HFF-Myc (cell line): Measurements from ENCODE around the gene PSAP.
"Not testable (repeated sequence)": the region's sequence is repeated elsewhere in the genome, so short reads cannot be mapped to it uniquely, and the experiment has no call there.

ENCODE experiments used
- DNase-seq: peaks from one replicate; pipeline ENCODE4 v3.0.0-alpha.2; 2011; ENCODE audit warnings: low read depth; ENCODE audit errors: extremely low read depth
- H3K4me3 ChIP-seq: replicated peaks from 2 replicates; pipeline ENCODE4 v1.5.1; 2011; ENCODE audit warnings: low read depth, mild to moderate bottlenecking, control low read depth, low read length
- TF ChIP-seq, protein P1 (sequence below): IDR thresholded peaks from 2 replicates; pipeline ENCODE4 v1.5.1; 2012; ENCODE audit warnings: mild to moderate bottlenecking, low read depth, low read length, control low read depth; ENCODE audit errors: missing control alignments

Gene PSAP

DNA sequence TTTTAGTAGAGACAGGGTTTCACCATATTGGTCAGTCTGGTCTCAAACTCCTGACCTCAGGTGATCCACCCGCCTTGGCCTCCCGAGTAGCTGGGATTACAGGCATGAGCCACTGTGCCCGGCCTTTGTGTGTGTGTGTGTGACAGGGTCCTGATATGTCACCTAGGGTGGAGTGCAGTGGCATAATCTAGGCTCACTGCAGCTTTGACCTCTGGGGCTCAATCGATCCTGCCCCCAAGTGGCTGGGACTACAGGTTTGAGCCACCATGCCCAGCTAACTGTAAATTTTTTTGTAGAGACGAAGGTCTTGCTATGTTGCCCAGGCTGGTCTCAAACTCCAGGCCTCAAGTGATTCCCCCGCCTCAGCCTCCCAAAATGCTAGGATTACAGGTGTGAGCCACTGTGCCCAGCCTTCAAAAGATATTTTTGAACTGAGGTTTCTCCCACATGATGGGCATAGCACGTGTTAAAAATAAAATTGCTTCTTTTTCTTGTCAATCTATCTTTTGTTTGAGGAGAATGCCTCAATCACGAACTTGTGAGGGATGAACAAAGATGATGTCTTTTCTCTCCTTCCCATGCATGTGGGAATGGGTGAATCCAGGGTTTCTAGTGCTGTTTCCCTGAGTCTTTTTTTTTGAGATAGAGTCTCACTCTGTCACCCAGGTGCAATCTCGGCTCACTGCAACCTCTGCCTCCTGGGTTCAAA, 30.8 kb upstream of the PSAP start:
- no peak overlapping the region for H3K4me3 ChIP-seq
- TF ChIP-seq, protein P1, sequence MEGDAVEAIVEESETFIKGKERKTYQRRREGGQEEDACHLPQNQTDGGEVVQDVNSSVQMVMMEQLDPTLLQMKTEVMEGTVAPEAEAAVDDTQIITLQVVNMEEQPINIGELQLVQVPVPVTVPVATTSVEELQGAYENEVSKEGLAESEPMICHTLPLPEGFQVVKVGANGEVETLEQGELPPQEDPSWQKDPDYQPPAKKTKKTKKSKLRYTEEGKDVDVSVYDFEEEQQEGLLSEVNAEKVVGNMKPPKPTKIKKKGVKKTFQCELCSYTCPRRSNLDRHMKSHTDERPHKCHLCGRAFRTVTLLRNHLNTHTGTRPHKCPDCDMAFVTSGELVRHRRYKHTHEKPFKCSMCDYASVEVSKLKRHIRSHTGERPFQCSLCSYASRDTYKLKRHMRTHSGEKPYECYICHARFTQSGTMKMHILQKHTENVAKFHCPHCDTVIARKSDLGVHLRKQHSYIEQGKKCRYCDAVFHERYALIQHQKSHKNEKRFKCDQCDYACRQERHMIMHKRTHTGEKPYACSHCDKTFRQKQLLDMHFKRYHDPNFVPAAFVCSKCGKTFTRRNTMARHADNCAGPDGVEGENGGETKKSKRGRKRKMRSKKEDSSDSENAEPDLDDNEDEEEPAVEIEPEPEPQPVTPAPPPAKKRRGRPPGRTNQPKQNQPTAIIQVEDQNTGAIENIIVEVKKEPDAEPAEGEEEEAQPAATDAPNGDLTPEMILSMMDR = no peak
- no peak for DNase-seq

- not testable (repeated sequence) for DNase-seq, H3K4me3 ChIP-seq
Observed at GRCh38 chr10:71881307-71881624, 30.2 kb upstream of the PSAP start.

DNA sequence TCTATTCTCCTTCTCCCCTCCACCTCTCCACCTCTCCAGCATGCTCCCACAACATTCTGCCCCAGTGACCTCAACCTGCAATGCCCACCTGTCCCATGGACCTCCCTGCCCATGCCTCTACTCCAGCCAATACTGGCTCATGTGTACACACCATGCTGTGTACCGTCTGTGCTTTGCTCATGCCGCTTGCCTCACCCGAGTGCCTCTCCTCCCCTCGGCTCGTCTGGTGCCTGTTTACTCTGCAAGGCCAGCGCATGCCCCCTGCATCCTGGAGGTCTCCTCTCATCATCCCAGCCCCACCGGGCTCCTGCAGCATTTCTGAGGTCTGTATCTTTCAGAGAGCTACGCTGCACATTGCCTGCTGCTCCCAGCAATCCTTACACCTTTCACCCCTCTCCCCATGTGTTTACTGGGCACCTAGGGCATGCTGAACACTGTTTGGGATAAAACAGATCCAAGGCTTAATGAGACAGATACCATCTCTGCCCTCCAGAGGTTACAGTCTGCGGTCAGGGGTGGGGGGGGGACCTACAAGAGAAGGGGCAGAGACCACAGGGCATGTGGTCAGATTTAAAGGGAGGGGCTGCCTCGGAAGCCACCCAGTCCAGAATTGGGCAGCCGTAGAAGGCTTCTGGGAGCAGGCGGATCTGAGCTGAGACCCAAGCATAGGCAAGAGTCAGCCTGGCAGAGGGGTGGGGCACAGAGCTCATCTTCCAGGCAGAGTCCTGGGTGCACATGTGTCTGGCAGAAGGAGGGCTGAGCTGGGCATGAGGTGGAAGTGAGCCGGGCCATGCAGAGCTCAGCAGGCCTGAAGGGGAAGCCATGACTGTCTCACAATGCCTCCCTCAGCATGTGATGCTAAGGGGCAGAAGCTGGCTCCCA, 29.6 kb upstream of the PSAP start:
- TF ChIP-seq, protein P1 = no peak
- DNase-seq = no peak
- H3K4me3 ChIP-seq = no peak overlapping the region

DNA sequence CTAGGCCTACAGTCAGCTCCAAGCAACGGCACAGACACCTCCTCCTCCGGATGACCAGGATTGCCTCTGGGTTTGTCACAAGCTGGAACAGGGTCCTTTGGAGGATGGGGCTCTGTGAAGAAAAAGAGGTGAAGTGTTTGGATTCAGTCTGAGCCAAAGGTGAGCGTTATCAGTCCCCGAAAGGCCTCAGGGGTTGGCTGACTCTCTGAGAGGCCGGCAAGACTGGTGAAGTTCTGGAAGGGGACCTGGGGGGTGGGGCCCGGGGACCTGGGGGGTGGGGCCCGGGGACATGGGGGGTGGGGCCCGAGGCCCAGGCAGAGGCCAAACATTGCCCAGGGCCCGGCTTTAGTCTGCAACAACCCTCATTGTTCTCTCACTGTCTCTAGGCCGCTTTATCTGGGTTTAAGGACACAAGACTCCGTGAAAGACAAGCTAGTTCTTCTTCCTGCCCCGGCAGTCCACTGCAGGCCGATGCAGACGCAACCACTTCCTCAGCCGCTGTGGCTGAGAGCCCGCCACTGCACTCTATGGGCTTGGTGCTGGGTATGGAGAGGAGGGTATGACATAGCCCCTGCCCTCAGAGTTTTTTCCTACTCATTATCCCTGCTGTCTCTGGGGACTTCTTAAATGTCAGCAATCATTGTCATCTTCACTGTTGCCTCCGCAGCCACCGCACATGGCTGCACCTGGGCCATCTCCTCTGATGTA, 27.4 kb upstream of the PSAP start:
- no peak overlapping the region for H3K4me3 ChIP-seq
- TF ChIP-seq, protein P1 = no peak
- DNase-seq = no peak

- TF ChIP-seq, protein P1 = no peak
- DNase-seq = no peak
- no peak overlapping the region for H3K4me3 ChIP-seq
Observed at GRCh38 chr10:71877821-71878220, 26.8 kb upstream of the PSAP start.

DNA sequence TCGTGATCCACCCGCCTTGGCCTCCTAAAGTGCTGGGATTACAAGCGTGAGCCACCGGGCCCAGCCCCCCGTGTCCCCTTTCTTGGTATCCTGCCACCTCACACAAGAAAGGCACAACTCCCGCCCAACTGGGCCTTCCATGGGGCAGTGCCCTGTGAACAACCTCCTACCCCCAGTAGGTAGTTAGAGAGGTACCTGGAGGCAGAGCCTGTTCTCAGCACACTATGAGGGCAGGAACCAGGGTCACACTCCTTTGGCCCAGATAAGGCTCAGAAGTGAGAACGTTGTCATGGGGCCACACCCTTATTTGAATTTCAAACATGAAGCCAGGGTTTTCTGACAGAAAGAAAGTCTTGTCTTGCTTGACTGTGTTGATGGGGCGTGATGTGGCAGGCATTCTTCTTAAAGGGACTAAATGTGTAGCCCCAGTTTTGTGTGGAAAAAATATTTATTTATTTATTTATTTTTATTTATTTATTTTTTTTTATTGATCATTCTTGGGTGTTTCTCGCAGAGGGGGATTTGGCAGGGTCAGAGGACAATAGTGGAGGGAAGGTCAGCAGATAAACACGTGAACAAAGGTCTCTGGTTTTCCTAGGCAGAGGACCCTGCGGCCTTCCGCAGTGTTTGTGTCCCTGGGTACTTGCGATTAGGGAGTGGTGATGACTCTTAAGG, 23.8 kb upstream of the PSAP start:
- not testable (repeated sequence) for H3K4me3 ChIP-seq, DNase-seq

- no peak for DNase-seq
- TF ChIP-seq, protein P1 = no peak
- H3K4me3 ChIP-seq = no peak overlapping the region
Observed at GRCh38 chr10:71873582-71874211, 22.6 kb upstream of the PSAP start.

DNA sequence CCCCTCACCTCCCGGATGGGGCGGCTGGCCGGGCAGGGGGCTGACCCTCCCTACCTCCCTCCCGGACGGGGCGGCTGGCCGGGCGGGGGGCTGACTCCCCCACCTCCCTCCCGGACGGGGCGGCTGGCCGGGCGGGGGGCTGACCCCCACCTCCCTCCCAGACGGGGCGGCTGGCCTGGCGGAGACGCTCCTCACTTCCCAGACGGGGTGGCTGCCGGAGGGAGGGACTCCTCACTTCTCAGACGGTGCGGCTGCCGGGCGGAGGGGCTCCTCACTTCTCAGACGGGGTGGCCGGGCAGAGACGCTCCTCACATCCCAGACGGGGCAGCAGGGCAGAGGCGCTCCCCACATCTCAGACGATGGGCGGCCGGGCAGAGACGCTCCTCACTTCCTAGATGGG, 18.6 kb upstream of the PSAP start:
- not testable (repeated sequence) for H3K4me3 ChIP-seq, DNase-seq
